ENCODE data around the gene TRAPPC4. TPM values are rescaled to one million over a fixed set of nuclear protein-coding genes. Genes with fewer than 3 reads are reported as not detected.
"Not testable (repeated sequence)": the region's sequence is repeated elsewhere in the genome, so short reads cannot be mapped to it uniquely, and the experiment has no call there.

TRAPPC4 gene
- total RNA-seq, 1 experiment from 2014 or later: 33.1 TPM

DNA sequence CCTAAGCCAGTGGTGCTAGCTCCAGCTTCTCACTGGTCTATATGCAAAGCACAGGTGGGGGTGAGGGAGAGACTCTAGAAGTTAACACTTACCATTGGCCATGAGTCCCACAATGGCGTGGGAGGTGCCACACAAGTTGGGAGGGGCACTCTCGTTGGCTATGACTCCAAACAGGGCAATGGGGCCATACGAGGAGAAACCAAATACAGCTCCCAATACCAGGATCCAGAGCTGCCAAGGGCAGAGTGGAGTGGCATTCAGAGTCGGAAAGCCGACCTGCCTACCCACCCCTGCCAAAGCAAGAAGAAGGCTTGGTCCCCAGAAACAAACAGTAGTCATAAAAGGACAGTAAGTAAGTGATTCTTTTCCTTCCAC lies 6.5 kb downstream of the TRAPPC4 start:
- DNase-seq: no peak
- Histone ChIP-seq H3K36me3 (no peaks in the 10 kb centered on the region), H3K27me3 (no peaks in the 10 kb centered on the region), H3K4me1 (no peaks in the 10 kb centered on the region; the same call in 1 of the 2 replicates), H3K4me3 (no peak overlapping the region), H3K9me3 (replicated peaks) (no peaks in the 10 kb centered on the region), H3K27ac (no peak overlapping the region)

DNA sequence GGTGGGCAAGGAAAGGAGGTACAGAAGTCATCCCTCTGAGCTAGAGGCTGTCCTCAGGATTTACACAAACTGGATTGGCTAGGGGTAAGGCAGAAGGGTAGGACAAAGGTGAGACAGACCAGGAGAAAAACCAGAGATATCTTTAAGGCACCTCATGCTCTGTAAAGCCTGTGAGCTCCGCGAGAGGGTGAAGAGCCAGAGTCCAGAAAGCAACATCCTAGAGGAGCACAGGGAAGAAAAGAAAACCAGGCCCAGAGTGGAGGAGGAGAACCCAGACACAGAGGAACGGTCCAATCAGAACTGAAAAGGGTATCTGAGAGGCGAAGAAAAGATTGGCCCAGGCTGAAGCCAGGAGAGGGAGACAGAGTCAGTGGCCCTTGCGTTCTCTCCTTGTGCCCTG lies 7.0 kb downstream of the TRAPPC4 start:
- no peak for DNase-seq
- H3K36me3 ChIP-seq: no peaks in the 10 kb centered on the region

DNA sequence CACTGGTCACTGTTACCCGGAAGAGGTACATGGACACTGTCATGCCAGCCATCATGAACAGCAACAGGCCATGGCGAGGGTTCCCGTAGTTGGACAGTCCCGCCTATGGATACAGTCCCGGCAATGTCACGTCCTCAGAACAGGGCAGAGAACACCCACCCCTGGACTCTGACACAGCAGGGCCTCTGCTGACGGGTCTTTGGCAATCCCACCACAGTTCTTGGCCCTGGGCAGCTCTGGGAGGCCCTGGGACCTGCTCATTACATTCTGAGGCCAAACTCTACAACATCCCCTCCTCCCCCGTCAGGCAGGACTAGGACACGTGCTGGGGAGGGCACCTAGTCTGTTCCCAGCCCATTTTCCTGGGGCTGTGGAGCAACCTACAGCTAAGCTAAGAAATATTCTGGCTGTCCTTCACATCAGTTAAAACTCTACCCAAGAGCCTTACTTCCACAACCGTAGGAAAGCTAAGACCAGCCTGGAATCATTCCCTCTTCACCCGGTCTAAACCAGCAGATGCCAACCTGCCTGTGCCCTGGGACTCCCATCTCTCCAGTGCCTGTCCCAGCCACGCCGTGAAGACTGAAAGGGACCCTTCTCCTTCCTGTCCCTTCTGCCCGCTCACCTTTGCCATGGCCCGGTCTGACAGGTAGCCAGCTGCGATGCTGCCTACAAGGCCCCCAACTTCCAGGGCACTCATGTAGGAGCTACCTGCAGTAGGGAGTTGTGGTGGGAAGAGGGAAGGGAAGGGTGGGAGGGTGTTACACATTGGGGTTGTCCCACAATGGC lies 7.6 kb downstream of the TRAPPC4 start:
- H3K27ac ChIP-seq: no peak overlapping the region
- DNase-seq: no peak
- no peaks in the 10 kb centered on the region for H3K4me1 ChIP-seq
- no peaks in the 10 kb centered on the region for H3K36me3 ChIP-seq
- H3K27me3 ChIP-seq: no peaks in the 10 kb centered on the region
- H3K9me3 ChIP-seq (replicated peaks): no peaks in the 10 kb centered on the region
- H3K4me3 ChIP-seq: no peak overlapping the region

More for the DNA sequence above, 7.0 kb downstream of the TRAPPC4 start:
- Histone ChIP-seq H3K27ac (no peak overlapping the region), H3K4me1 (no peaks in the 10 kb centered on the region), H3K27me3 (no peaks in the 10 kb centered on the region), H3K4me3 (no peak overlapping the region), H3K9me3 (replicated peaks) (no peaks in the 10 kb centered on the region)

DNA sequence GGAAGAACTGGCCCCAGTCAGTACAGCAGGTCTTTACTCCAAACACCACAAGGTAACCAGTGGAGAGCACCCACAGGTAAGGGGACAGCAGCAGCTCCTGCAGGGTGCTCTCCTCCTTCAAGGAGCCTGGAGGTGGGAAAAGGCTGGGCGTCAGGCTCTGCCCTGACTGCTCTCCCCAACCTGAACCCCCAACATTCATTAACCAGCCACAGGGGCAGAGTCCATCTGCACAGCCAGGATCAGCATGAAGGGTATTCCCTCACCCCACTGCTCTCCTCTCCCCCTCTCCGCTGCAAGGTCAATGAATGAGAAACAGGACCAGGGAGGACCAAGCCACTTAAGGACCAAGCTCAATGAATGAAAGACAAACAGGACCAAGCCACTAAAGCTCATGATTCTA lies 8.4 kb downstream of the TRAPPC4 start:
- Histone ChIP-seq H3K4me1 (0 out of 2 replicates have a peak, but pooled peaks cover 5% of the 10 kb centered on the region), H3K9me3 (replicated peaks) (no peaks in the 10 kb centered on the region), H3K4me3 (no peak overlapping the region), H3K27me3 (no peaks in the 10 kb centered on the region), H3K27ac (no peak overlapping the region), H3K36me3 (no peaks in the 10 kb centered on the region)
- no peak for DNase-seq

DNA sequence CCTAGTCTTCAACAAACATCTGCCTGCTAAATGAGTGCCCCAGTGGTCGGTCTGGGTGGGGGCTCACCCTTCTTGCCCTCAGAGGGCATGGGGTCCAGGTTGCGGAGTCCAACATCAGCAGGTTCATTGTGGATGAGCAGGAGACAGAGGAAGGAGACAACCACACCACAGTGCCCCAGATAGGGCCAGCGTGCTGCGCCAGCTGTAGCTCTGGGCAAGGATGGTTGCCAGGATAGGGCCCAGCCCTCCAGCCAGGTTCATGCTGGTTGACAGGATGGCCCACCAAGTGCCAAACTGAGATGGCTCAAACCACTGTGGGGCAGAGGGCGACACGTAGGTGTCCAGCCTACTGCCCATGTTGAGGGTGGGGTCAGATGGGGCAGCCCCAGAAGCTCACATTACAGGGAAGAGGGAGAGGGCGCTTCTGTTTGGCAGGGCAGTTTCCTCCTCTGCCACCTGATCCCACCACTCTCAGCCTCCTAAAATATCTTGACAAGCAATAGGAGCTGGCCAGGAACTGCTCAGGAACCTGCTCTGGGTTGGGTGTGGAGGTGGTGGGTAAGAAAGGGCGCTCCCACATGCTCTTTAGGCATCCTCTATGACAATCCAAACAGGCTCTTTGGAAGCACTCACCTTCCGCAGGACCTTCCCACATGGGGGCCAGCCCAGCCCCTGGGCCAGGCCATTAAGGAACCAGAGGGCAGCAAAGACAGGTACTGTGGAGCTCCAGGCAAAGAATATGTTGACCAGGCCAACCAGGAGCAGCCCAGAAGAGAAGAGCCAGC lies 9.2 kb downstream of the TRAPPC4 start:
- H3K4me3 ChIP-seq: no peak overlapping the region
- no peaks in the 10 kb centered on the region for H3K9me3 ChIP-seq (replicated peaks)
- no peaks in the 10 kb centered on the region for H3K27me3 ChIP-seq
- H3K4me1 ChIP-seq: 0 out of 2 replicates have a peak, but pooled peaks cover 5% of the 10 kb centered on the region
- DNase-seq: no peak
- no peak overlapping the region for H3K27ac ChIP-seq
- no peaks in the 10 kb centered on the region for H3K36me3 ChIP-seq

DNA sequence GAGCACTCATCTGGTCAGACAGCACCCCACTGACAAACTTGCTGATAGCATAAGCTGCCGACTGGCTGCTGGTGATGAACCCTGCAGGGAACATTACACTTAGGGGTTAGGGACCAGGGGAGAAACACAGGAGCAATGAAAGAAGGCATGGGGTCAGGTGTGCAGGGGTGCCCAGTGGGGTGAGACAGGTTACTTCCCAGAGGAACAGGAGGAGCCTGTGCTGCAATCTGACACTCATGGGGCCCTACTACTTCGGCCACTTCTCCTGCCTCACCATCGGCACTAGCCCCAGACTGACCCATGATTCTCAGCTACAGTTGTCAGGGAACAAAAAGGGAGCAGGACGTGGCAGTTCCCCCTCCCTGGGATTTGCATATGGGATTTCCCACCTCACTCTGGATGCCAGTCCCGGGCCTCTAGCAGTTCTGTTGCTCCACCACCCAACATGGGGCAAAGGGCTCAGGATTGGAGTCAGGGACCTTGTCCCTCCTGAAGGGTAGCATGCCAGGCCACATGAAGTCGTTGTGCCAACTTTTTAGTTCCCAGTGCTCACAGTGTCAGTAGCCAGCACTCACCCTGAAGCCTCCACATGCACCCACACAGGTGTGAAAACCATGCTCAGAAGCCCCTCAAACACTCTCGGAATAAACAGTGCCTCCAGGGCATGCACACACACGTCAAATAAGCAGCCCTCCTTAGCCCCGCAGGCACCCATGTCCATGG lies 9.9 kb downstream of the TRAPPC4 start:
- Histone ChIP-seq H3K27ac (no peak overlapping the region), H3K4me1 (0 out of 2 replicates have a peak, but pooled peaks cover 5% of the 10 kb centered on the region), H3K27me3 (no peaks in the 10 kb centered on the region), H3K9me3 (replicated peaks) (no peaks in the 10 kb centered on the region), H3K4me3 (no peak overlapping the region), H3K36me3 (no peaks in the 10 kb centered on the region)
- DNase-seq: no peak

DNA sequence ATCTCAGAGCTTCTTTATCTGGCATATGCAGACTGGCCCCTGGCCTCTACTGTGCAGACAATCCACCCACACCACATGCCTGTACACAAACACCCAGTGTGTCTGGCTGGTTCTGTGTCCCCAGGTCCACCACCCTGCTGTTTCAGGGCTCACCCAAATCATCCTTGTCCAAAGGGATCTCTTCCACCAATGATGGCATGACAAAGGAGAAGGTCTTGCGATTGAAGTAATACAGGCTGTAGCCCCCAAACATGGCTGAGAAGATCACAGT lies 10.4 kb downstream of the TRAPPC4 start:
- H3K27ac ChIP-seq: no peak overlapping the region
- no peaks in the 10 kb centered on the region for H3K36me3 ChIP-seq
- no peaks in the 10 kb centered on the region for H3K9me3 ChIP-seq (replicated peaks)

DNA sequence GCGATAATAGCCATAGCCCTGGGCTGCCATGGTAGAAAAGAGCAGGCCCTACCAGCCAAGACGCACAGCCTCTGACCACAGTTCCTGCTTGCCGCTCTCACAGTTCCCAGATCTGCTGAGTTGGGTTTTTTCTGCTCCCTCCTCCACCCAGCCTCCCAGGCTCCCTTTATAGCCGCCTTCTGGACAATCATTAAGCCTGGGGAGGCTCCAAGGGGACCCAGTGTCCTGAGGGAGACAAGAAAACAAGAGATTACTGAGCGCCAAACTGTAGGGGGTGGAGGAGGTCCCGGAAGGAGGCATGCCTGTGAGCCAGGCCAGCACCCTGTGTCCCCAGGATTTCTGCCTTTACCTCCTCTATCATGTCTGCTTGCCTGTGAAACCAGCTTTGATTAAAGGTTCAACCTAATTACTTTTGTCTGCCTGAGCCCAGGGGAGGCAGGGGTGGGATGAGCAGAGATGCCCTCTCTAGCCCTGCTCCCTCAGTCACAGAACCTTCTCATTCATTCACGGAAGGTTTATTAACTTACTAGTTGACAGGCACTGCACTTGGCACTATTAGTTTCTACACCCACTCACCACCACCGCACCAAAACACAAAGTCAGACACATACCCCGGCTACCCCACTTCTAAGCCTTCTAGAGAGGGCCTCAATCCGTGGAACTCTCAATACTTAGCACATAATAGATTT lies 10.9 kb downstream of the TRAPPC4 start:
- Histone ChIP-seq H3K9me3 (replicated peaks) (no peaks in the 10 kb centered on the region), H3K4me3 (peak overlapping the region; percentile 64), H3K4me1 (0 out of 2 replicates have a peak, but pooled peaks cover 5% of the 10 kb centered on the region), H3K27ac (no peak overlapping the region), H3K36me3 (no peaks in the 10 kb centered on the region), H3K27me3 (no peaks in the 10 kb centered on the region)
- no peak for DNase-seq

More for the DNA sequence above, 10.4 kb downstream of the TRAPPC4 start:
- Histone ChIP-seq H3K4me3 (no peak overlapping the region), H3K27me3 (no peaks in the 10 kb centered on the region), H3K4me1 (0 out of 2 replicates have a peak, but pooled peaks cover 5% of the 10 kb centered on the region)
- DNase-seq: no peak

DNA sequence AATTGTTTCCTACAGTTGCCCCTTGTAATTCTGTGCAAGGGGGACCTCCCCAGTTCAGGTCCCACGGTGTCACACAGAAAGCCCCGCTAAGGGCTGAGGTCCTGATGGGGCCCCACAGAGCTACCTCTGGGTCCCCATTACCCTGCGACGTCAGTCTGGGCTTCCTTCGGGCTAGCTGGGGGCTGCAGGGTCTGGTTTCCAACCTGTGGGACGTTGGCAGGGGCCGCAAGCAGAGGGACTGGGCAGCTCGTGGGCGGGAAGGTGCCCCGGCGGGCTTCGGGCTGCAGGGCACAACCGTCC lies 11.4 kb downstream of the TRAPPC4 start:
- Histone ChIP-seq H3K4me3 (peak overlapping the region; percentile 64), H3K4me1 (0 out of 2 replicates have a peak, but pooled peaks cover 5% of the 10 kb centered on the region), H3K27me3 (no peaks in the 10 kb centered on the region), H3K36me3 (no peaks in the 10 kb centered on the region), H3K9me3 (replicated peaks) (no peaks in the 10 kb centered on the region), H3K27ac (no peak overlapping the region)
- DNase-seq: no peak

DNA sequence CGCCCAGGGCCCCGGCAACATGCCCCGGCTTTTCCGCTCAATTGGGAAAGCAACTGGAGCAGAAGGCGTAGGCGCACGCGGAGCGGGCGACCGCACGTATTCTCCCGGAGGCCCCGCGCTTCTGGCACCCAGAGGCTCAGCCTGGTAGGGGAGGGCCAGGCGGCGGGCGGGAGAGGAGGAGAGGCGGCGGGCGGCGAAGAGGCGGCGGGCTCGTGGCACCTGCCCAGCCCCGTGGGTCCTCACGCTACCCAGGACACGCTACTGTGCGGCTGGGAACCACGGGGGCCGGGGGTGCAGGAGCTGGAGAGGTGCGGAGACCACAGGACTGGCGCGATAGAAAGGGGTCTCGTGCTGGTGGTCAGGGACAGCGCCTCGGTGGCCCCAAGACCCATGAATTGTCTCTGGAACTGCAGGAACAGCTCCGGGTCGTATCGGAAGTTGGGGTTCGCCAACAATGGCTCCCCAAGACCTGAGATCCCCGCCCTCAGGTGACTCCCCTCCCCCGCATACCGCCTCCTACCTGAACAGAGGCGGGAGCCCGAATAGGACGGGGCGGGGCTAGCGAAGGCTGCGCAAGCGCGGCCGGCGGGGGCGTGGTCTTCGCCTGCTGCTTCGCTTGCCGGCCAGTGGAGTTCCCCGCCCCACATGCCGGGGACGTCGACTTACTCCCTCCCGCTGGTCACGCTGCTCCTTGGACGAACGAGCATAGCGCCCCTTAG lies 11.9 kb downstream of the TRAPPC4 start, which contains the start of gene SLC37A4:
TSS of gene SLC37A4 (minus strand) at position 549 of the 719 bp plus-strand sequence.
- Histone ChIP-seq H3K36me3 (no peaks in the 10 kb centered on the region), H3K9me3 (replicated peaks) (no peaks in the 10 kb centered on the region), H3K27ac (no peak within 1 kb of the TSS), H3K4me3 (peak within 1 kb of the TSS; percentile 64), H3K4me1 (0 out of 2 replicates have a peak, but pooled peaks cover 5% of the 10 kb centered on the region), H3K27me3 (no peaks in the 10 kb centered on the region)
- DNase-seq: peak; percentile 86 to 88

DNA sequence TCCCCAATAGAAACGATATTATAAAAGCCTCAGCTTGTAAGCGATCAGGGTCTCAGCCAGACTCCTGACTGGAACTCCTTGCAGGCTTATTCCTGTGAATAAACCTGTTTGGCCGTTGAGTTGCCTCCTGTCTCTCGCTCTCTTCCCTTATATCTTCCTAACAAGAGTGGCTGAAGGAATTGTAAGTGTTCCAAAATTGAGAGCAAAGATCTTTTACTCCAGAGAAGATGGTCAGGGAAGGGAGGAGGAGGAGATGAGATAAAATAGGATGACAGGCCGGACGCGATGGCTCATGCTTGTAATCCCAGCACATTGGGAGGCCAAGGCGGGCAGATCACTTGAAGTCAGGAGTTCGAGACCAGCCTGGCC lies 13.3 kb downstream of the TRAPPC4 start:
- Histone ChIP-seq H3K9me3 (replicated peaks) (no peaks in the 10 kb centered on the region), H3K27ac (no peak overlapping the region), H3K4me1 (0 out of 2 replicates have a peak, but pooled peaks cover 5% of the 10 kb centered on the region), H3K27me3 (no peaks in the 10 kb centered on the region), H3K36me3 (no peaks in the 10 kb centered on the region), H3K4me3 (no peak overlapping the region)
- DNase-seq: no peak

DNA sequence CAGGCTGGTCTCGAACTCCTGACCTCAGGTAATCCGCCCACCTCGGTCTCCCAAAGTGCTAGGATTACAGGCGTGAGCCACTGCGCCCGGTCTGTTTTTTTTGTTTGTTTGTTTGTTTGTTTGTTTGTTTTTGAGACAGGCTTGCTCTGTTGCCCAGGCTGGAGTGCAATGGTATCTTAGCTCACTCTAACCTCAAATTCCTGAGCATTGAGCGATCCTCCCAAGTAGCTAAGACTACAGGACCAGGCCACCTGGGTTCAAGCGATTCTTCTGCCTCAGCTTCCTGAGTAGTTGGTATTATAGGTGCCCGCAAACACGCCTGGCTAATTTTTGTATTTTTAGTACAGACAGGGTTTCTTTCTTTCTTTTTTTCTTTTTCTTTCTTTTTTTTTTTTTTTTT lies 14.9 kb downstream of the TRAPPC4 start:
- not testable (repeated sequence) for H3K4me3 ChIP-seq, DNase-seq, H3K36me3 ChIP-seq

DNA sequence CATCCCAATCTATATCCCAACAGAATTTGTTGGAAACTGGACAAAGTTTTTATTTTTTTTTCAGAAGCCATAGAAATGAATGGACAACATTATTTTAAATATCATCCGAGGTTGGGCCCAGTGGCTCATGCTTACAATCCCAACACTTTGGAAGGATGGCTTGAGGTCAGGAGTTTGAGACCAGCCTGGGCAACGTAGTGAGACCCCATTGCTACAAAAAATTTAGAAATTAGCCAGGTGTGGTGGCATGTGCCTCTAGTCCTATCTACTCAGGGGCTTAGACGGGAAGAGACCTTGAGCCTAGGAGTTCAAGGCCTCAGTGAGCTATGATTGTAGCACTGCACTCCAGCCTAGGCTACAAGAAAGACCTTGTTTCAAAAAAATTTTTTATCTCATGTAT lies 16.2 kb downstream of the TRAPPC4 start:
- no peak overlapping the region for H3K27ac ChIP-seq
- DNase-seq: no peak

More for the DNA sequence above, 14.9 kb downstream of the TRAPPC4 start:
- H3K27ac ChIP-seq; H3K9me3 ChIP-seq (replicated peaks); H3K27me3 ChIP-seq; H3K4me1 ChIP-seq: not testable (repeated sequence)

DNA sequence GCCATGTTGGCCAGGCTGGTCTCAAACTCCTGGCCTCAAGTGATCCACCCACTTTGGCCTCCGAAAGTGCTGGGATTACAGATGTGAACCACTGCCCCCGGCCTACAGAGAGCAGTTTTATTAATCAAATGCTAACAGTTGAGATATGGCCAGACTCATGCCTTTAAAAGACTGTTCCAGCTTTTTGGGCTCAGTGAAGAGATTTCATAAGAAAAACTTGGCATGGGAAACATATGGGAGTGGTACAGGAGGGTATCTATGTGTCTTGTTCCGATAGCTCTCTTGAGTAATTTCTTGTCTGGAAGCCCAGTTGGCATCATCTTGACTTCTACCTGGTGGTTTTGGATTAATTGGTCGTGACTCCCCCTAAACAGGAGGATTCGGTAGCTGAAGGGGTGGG lies 20.3 kb downstream of the TRAPPC4 start:
- no peak for DNase-seq
- Histone ChIP-seq H3K36me3 (no peaks in the 10 kb centered on the region), H3K4me3 (no peak overlapping the region)

More for the DNA sequence above, 16.2 kb downstream of the TRAPPC4 start:
- Histone ChIP-seq H3K4me1 (0 out of 2 replicates have a peak, but pooled peaks cover 5% of the 10 kb centered on the region), H3K4me3 (no peak overlapping the region), H3K27me3 (no peaks in the 10 kb centered on the region), H3K9me3 (replicated peaks) (no peaks in the 10 kb centered on the region), H3K36me3 (no peaks in the 10 kb centered on the region)

More for the DNA sequence above, 20.3 kb downstream of the TRAPPC4 start:
- Histone ChIP-seq H3K9me3 (replicated peaks) (no peaks in the 10 kb centered on the region), H3K27me3 (no peaks in the 10 kb centered on the region), H3K4me1 (no peaks in the 10 kb centered on the region), H3K27ac (no peak overlapping the region)
